ENCODE data around the gene ARVCF.

Gene ARVCF

GRCh38 chr22:20026996-20027601 lies 10.5 kb upstream of the ARVCF start:
- Histone ChIP-seq H3K27ac (ENCODE audit: low read depth, low read length, poor library complexity, severe bottlenecking) (no peak overlapping the region), H2AFZ (ENCODE audit: low read length) (no peak overlapping the region), H4K20me1 (ENCODE audit: insufficient read depth, low read length) (no peaks in the 10 kb centered on the region), H3K9me3 (ENCODE audit: low read length) (no peaks in the 10 kb centered on the region), H3K4me1 (ENCODE audit: insufficient read depth, low read length, severe bottlenecking) (peaks cover 22% of the 10 kb centered on the region), H3K4me3 (ENCODE audit: low read depth, low read length, poor library complexity, severe bottlenecking) (no peak overlapping the region), H3K4me2 (ENCODE audit: low read length) (no peak overlapping the region), H3K27me3 (ENCODE audit: insufficient read depth, low read length) (no peaks in the 10 kb centered on the region), H3K9ac (ENCODE audit: low read length) (no peak overlapping the region), H3K9me2 (ENCODE audit: low read depth, low read length) (no peaks in the 10 kb centered on the region), H3K36me3 (ENCODE audit: insufficient read depth, low read length) (0 out of 2 replicates have a peak, but pooled peaks cover 4% of the 10 kb centered on the region), H3F3A (ENCODE audit: insufficient read depth, low read length) (no peaks in the 10 kb centered on the region), H3K79me2 (ENCODE audit: insufficient read depth, low read length) (no peaks in the 10 kb centered on the region)
- TF ChIP-seq, protein P1, sequence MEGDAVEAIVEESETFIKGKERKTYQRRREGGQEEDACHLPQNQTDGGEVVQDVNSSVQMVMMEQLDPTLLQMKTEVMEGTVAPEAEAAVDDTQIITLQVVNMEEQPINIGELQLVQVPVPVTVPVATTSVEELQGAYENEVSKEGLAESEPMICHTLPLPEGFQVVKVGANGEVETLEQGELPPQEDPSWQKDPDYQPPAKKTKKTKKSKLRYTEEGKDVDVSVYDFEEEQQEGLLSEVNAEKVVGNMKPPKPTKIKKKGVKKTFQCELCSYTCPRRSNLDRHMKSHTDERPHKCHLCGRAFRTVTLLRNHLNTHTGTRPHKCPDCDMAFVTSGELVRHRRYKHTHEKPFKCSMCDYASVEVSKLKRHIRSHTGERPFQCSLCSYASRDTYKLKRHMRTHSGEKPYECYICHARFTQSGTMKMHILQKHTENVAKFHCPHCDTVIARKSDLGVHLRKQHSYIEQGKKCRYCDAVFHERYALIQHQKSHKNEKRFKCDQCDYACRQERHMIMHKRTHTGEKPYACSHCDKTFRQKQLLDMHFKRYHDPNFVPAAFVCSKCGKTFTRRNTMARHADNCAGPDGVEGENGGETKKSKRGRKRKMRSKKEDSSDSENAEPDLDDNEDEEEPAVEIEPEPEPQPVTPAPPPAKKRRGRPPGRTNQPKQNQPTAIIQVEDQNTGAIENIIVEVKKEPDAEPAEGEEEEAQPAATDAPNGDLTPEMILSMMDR (IDR thresholded peaks at IDR 0.05; ENCODE audit: low read length) = no peak
- no peak for TF ChIP-seq EZH2 (IDR thresholded peaks at IDR 0.05; ENCODE audit: borderline replicate concordance, low read length)

- no peak for TF ChIP-seq EZH2 (IDR thresholded peaks at IDR 0.05; ENCODE audit: borderline replicate concordance, low read length)
- H3K79me2 ChIP-seq (ENCODE audit: insufficient read depth, low read length) = peaks cover 5% of the 10 kb centered on the region; the same call in 1 of the 2 replicates
- H3K4me1 ChIP-seq (ENCODE audit: insufficient read depth, low read length, severe bottlenecking) = peaks cover 21% of the 10 kb centered on the region
These were observed 9.7 kb upstream of the ARVCF start for GRCh38 chr22:20026204-20026908.

GRCh38 chr22:20025401-20026203 lies 9.0 kb upstream of the ARVCF start:
- Histone ChIP-seq H4K20me1 (ENCODE audit: insufficient read depth, low read length) (no peaks in the 10 kb centered on the region), H3K9me3 (ENCODE audit: low read length) (no peaks in the 10 kb centered on the region), H3K9ac (ENCODE audit: low read length) (no peak overlapping the region), H3K9me2 (ENCODE audit: low read depth, low read length) (no peaks in the 10 kb centered on the region), H3K4me3 (ENCODE audit: low read depth, low read length, poor library complexity, severe bottlenecking) (no peak overlapping the region), H2AFZ (ENCODE audit: low read length) (no peak overlapping the region), H3F3A (ENCODE audit: insufficient read depth, low read length) (no peaks in the 10 kb centered on the region), H3K27me3 (ENCODE audit: insufficient read depth, low read length) (no peaks in the 10 kb centered on the region), H3K27ac (ENCODE audit: low read depth, low read length, poor library complexity, severe bottlenecking) (no peak overlapping the region), H3K36me3 (ENCODE audit: insufficient read depth, low read length) (0 out of 2 replicates have a peak, but pooled peaks cover 4% of the 10 kb centered on the region), H3K4me2 (ENCODE audit: low read length) (no peak overlapping the region), H3K4me1 (ENCODE audit: insufficient read depth, low read length, severe bottlenecking) (peaks cover 19% of the 10 kb centered on the region), H3K79me2 (ENCODE audit: insufficient read depth, low read length) (peaks cover 5% of the 10 kb centered on the region; the same call in 1 of the 2 replicates)
- no peak for TF ChIP-seq EZH2 (IDR thresholded peaks at IDR 0.05; ENCODE audit: borderline replicate concordance, low read length)
- TF ChIP-seq, protein P1 (IDR thresholded peaks at IDR 0.05; ENCODE audit: low read length) = no peak

More at GRCh38 chr22:20026204-20026908, 9.7 kb upstream of the ARVCF start:
- Histone ChIP-seq H3K9me2 (ENCODE audit: low read depth, low read length) (no peaks in the 10 kb centered on the region), H3K4me3 (ENCODE audit: low read depth, low read length, poor library complexity, severe bottlenecking) (no peak overlapping the region), H4K20me1 (ENCODE audit: insufficient read depth, low read length) (no peaks in the 10 kb centered on the region), H3K4me2 (ENCODE audit: low read length) (no peak overlapping the region), H3K27me3 (ENCODE audit: insufficient read depth, low read length) (no peaks in the 10 kb centered on the region), H3K9me3 (ENCODE audit: low read length) (no peaks in the 10 kb centered on the region), H3K27ac (ENCODE audit: low read depth, low read length, poor library complexity, severe bottlenecking) (no peak overlapping the region), H2AFZ (ENCODE audit: low read length) (no peak overlapping the region), H3K9ac (ENCODE audit: low read length) (no peak overlapping the region), H3F3A (ENCODE audit: insufficient read depth, low read length) (no peaks in the 10 kb centered on the region), H3K36me3 (ENCODE audit: insufficient read depth, low read length) (0 out of 2 replicates have a peak, but pooled peaks cover 4% of the 10 kb centered on the region)

Data from OCI-LY1 (cell line).